ENCODE data around the gene PLEKHG7.
"Not testable (repeated sequence)": the region's sequence is repeated elsewhere in the genome, so short reads cannot be mapped to it uniquely, and the experiment has no call there.

PLEKHG7 gene

DNA sequence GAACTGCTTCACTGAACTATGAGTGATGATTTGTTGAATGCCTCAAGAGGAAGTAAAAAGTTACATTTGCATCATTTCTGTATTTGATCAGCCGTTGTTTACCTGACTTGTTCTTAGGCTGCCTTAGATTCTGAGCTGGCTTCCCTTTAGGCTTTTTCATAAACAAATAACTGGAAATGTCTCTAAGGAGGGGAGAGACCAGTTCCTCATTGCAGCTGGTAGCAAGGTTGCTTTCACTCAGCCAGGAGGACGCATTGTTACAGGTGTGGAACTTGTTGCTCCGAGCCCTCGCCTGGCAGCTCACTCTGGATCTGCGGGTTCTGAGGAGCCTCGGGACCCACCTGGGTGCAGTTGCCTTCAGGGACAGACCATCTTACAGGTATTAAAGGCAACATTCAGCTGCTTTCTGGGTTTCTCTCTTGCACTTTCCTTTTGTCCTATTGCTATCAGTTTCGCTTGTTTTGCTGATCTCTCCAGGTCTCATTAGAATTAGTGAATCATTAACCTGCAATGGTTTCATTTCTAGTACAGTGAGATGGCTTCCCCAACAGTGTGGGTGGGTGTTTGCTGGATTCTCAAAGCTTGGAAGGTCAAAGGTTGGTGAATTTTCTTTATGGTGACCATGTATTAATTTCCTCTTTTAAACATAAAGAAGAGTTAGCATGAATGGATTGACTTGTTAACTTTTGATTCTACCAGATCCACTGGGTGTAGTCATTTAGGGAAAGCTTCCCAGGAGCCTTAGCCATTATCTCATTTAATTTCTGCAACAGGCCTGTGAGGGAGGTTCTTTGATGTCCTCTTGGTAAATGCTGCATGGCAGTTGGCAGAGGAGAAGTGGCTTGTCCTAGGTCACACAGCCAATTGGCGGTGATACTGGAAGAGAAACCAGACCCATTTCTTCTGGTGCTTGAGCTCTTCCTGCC is at the start of gene PLEKHG7:
TSS of gene PLEKHG7 (plus strand) at position 236 of the 926 bp plus-strand sequence. CDS start 3,643 bp downstream, outside the sequence.
- DNase-seq, result no peak

DNA sequence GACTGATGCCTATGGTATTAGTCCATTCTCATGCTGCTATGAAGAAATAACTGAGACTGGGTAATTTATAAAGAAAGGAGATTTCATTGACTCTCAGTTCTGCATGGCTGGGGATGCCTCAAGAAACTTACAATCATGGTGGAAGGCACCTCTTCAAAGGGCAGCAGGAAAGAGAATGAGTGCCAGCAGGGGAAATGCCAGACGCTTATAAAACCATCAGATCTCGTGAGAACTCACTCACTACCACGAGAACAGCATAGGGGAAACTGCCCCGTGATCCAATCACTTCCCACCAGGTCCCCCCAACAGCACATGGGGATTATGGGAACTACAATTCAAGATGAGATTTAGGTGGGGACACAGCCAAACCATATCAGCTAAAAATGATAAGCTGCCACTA is 48.5 kb upstream of the PLEKHG7 start:
- DNase-seq, result not testable (repeated sequence)

DNA sequence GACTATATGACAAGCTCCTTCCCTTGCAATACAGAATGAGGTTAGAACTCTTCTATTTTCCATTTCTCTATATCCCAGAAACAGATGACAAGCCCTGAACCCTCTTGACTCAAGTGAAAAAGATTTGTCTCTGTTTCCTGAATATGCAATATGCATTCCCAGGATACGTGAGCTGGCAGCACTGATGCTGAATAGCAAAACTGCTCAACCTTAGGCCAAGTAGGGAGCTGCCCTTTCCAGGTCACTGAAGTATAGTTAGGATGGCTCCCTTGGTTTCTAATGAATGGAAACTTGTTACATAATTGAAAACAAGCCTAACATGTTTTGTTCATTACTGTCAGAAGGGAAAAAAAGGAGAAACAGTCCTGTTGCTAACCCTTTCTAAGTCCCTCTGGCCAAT is 47.9 kb upstream of the PLEKHG7 start:
- DNase-seq, result no peak

- DNase-seq, result no peak
Observed at GRCh38 chr12:92656911-92657310, 45.9 kb upstream of the PLEKHG7 start.

DNA sequence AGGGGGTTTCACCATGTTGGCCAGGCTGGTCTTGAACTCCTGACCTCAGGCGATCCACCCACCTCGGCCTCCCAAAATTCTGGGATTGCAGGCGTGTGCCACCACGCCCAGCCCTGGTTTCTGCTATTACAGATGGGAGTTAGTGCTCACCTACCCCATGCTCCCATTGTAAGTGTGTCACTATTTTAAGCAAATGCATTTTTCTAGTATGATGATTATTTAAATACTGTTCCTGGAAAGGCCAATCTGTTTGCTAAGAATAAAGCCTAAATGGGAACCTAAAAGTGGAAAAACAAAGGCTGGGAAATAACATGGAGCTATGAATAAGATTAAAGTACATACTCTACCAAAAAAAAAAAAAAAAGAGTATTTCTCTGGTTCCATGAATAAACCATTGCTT is 45.0 kb upstream of the PLEKHG7 start:
- no peak for DNase-seq

DNA sequence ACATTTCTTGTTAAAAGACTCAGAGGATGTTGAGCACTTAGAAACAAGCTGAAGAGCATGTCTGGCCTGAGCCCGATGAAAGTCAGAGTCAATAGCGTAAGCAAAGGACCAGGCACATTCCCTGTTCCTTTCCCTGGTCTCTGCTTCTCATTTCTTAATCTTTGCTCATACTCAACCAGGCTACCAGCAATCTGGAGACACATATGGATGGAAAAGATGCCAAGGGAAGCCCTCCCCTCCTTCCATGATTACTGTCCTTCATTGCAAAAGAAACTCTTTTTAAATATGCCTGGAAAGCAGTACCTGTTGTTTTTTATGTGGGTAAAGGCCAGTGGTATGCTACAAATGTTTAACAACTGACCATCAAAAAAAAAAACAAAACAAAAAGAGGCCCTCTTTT is 44.2 kb upstream of the PLEKHG7 start:
- no peak for DNase-seq

DNA sequence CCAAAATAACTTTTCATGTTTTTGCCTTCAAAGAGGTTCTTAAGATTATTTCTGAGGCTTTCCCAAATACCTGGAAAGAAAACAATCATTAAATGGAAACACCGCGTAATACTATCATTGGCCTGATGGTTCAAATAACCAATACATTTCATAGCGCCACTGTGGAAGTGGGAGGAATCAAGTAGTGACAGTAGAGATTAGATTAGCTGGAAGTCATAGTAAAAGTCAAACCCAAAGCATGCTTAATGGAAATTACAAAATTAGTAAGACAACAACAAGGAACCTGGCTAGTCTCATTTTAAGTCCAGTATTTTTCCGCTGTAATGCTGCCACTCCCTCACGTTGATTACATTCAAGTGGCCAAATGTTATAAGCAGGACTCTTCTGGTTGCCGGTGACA is 41.5 kb upstream of the PLEKHG7 start:
- no peak for DNase-seq

- DNase-seq, result no peak
Observed at GRCh38 chr12:92665496-92665895, 37.3 kb upstream of the PLEKHG7 start.

- DNase-seq, result no peak
Observed at GRCh38 chr12:92668739-92669138, 34.0 kb upstream of the PLEKHG7 start.

- DNase-seq, result not testable (repeated sequence)
Observed at GRCh38 chr12:92671524-92671923, 31.3 kb upstream of the PLEKHG7 start.

DNA sequence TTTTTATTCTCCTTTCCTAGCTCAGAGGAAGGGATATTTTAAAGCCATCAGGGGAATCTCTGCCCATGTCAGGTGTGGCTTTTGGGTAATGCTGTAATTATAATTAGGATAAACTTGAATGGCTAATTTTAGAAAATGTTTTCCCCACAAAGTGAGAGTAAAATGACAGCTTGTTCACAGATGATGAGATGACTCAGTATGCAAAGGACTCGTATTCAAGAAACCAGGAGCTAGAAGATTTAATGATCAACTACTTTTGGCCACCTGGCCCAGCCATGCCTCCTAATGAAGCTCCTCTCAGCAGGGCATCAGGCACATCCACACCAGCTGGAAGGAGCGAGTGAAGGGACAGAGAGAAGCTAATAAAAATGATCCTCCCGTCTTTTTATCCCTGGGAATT is 29.0 kb upstream of the PLEKHG7 start:
- DNase-seq, result no peak

GRCh38 chr12:92674500-92674899 is 28.3 kb upstream of the PLEKHG7 start:
- no peak for DNase-seq

DNA sequence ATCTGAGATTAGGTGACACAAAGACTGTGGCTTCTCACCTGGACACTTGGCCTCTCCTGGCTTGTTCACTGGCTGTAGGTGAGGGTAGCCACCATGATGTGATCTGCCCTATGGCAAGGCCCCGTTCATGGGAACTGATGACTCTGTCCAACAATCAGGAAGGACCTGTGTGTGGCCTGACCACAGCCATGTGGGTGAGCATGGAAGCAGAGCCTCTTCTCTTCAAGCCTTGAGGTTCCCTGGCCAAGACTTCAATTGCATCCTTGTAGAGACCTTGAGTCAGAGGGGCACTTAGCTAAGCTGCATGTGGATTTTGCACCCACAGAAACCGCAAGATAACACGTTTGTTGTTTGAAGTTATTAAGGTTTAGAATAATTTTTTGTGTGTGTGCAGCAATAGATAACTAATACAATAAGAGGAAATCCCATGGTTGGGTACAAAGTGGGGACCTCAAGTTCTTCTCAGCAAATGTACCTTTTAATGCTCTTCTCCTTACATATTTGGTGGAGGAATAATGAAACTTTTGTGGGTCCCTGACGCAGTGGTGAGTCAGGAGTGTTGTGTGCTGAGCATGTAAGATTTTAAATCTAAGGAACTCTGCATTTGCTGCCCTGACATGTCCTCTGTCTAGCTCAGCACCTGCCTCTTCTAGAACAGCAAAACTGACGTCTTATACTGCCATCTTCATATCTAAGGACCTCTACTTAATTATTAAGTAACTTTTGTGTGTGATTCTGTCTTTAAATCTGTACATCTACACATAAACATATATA is 27.5 kb upstream of the PLEKHG7 start:
- no peak for DNase-seq

DNA sequence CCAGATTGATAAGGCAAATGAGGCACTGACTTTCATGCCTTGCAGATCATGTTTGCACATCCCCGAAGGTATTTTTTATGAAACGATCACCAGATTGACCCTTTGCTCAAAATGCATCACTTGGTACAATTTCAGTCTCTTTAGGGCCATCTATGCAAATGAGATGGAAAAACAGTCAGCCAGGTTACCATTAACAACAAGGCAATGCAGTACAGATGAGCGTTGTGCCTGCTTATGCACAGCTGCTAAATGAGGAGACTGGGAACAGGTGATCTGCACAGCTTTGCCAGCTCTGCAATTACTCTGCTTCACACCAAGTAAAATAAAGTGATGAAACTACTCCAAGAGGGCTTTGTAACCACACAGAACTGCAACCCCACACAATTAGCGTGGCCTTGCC is 26.1 kb upstream of the PLEKHG7 start:
- no peak for DNase-seq

GRCh38 chr12:92690601-92691000 is 12.2 kb upstream of the PLEKHG7 start:
- DNase-seq, result no peak

DNA sequence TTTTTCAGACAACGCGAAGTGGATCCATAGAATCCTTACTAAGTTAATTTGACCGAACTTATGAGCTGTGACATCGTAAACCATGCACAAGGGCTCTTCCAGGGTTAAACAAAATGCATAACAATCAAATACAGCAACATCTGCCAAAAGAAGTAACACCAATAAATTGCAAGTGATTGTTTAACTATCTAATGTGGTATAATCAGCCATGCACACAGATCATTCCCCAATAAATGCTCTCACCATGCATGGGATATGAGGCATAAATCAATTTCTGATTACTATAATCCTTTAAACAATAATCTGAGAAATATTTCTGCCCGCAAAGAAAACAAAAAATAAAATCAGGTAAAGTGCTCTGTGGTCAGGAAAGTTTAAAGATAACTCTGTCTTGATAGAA is 7.7 kb upstream of the PLEKHG7 start:
- peak; percentile 40 for DNase-seq

- DNase-seq, result peak; percentile 89
Observed at GRCh38 chr12:92695577-92695976, 7.2 kb upstream of the PLEKHG7 start.

DNA sequence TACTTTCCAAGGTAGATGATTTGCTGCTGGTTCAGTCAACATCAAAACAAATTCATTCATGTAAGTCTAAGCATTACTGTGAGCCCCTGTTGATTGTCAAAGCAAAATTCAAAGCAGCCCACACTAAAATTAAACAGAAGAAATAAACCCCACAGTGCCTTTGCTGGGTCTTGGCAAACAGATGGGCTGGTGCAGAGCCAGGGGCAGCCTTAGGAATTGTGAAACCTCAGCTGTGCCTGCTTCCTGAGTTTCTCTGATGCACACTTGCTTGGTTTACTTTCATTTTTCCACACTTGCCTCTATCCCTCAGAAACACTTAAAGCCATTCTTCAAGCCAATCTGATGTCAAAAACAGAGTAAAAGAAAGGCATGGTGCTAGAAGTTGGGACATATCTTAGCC is 6.6 kb upstream of the PLEKHG7 start:
- no peak for DNase-seq

GRCh38 chr12:92698474-92698873 is 4.3 kb upstream of the PLEKHG7 start:
- DNase-seq, result no peak

DNA sequence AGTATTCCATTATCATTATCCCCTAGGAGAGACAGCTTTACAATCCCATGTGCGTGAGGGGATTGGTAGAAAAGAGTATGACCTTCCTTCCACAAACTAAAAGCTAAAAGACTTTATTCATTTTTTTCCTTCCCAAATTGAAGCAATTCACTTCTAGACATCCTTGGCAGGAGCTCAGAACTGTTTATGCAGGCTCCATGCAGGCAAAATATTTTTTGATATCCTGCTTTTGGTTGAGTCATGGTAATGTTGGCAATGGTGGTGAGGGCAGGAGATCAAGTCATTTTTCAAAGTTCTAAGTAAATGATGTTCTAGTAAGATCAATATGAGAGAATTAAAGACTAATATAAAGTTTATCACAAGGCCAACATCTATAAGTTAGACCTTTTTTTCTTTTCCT is 1.3 kb upstream of the PLEKHG7 start:
- DNase-seq, result no peak

DNA sequence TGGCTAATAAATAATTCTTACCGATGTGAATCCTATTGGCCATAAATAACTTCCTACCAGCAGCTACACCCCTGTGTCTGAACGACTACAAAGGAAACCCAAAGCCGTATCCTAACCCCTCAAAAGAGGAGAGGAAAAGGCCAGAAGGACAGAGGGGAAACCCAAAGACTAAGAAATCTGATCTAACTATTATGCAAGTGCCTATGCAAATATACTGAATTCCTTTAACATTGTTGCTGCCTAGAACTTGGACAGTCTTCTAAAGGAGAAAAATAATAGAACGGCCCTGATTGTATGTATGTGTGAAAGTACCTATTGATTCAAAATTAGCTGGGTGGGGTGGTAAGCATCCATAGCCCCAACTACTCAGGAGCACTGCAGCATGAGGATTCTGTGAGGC is 997 bp downstream of the PLEKHG7 start:
- DNase-seq, result no peak

DNA sequence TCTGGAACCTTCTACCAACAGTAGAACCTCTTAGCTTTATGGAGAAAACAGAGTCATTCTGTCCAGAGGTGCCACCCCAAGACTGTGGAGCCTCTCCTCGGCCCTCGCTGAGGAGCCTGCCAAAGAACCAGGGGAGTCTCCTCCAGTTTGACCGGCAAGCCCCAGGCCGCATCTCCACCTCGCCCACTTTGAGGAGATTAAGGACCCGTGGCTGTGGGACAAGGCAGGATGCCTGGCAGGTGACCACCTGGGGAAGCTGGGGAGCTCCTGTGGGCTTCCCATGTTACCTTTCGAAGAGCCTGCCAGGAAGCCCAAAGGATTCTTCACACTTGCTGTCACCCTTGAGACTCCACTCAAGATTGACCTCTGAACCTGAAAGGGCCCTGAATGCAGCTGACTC is 3.8 kb downstream of the PLEKHG7 start:
- no peak for DNase-seq

GRCh38 chr12:92707926-92708325 is 5.1 kb downstream of the PLEKHG7 start:
- DNase-seq, result no peak

DNA sequence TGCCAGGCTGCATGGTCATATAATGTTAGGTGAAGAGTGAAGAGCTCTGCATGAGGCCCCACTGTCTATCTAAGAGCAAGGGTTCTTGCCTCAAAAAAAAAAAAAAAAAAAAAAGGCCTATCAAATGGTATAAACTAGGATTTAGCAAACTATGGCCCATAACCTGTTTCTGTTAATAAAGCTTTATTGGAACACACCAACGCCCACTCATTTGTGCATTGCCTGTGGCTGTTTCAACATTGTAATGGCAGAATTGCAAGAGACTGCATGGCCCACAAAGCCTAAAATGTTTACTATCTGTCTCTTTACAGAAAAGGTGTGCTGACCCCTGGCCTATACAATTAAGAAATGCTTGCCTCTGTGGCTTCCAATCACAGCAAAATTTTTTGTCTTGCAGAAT is 12.8 kb downstream of the PLEKHG7 start:
- DNase-seq, result no peak

Data from NCI-H1417 treated with DMSO at 0.1 percent for 48 hours (cell line).